Mononuclear cell (primary cell): ENCODE data around the gene SLC25A29. TPM values are rescaled to one million over a fixed set of nuclear protein-coding genes. Genes with fewer than 3 reads are reported as not detected.

Experiments
- H3K27me3 ChIP-seq: 2 replicates; pipeline ENCODE4 v1.6.0; 2011; ENCODE audit warnings: low read length, control low read depth; ENCODE audit not compliant: insufficient read depth
- H3K4me1 ChIP-seq: 2 replicates; pipeline ENCODE4 v1.5.1; 2011; ENCODE audit warnings: mild to moderate bottlenecking, low read length, control low read depth; ENCODE audit not compliant: insufficient read depth
- H3K4me3 ChIP-seq: 2 replicates; pipeline ENCODE4 v1.5.1; 2011; ENCODE audit warnings: mild to moderate bottlenecking, low read length, moderate library complexity
- H3K9me3 ChIP-seq: 2 replicates; pipeline ENCODE4 v1.5.1; 2011; ENCODE audit warnings: low read depth, mild to moderate bottlenecking, control low read depth, low read length
- total RNA-seq: library from RNA; depleted of rRNA; stranded (reverse); fragments of >200 nt; gene quantifications from one replicate; pipeline ENCODE4 v1.2.3, GENCODE V29; 2012

Gene SLC25A29
- total RNA-seq, 1 donor, result 9.2 TPM

- H3K4me1 ChIP-seq, result peaks cover 20% of the 10 kb centered on the region
- H3K4me3 ChIP-seq, result no peak overlapping the region
- H3K27me3 ChIP-seq, result no peaks in the 10 kb centered on the region
- no peaks in the 10 kb centered on the region for H3K9me3 ChIP-seq
These were observed 30.6 kb upstream of the SLC25A29 start for GRCh38 chr14:100336618-100337530.

GRCh38 chr14:100334904-100335303 is 28.7 kb upstream of the SLC25A29 start:
- H3K9me3 ChIP-seq, result no peaks in the 10 kb centered on the region
- no peaks in the 10 kb centered on the region for H3K27me3 ChIP-seq
- H3K4me3 ChIP-seq, result no peak overlapping the region
- peaks cover 1% of the 10 kb centered on the region for H3K4me1 ChIP-seq

- H3K9me3 ChIP-seq, result no peaks in the 10 kb centered on the region
- no peaks in the 10 kb centered on the region for H3K4me1 ChIP-seq
- no peaks in the 10 kb centered on the region for H3K27me3 ChIP-seq
- no peak overlapping the region for H3K4me3 ChIP-seq
These were observed 27.6 kb upstream of the SLC25A29 start for GRCh38 chr14:100333827-100334226.

- Histone ChIP-seq H3K9me3 (no peaks in the 10 kb centered on the region), H3K27me3 (no peaks in the 10 kb centered on the region), H3K4me1 (no peaks in the 10 kb centered on the region), H3K4me3 (no peak overlapping the region)
These were observed 27.1 kb upstream of the SLC25A29 start for GRCh38 chr14:100333311-100333710.

- no peak overlapping the region for H3K4me3 ChIP-seq
- H3K27me3 ChIP-seq, result no peaks in the 10 kb centered on the region
- no peaks in the 10 kb centered on the region for H3K4me1 ChIP-seq
- no peaks in the 10 kb centered on the region for H3K9me3 ChIP-seq
These were observed 26.6 kb upstream of the SLC25A29 start for GRCh38 chr14:100332797-100333196.

GRCh38 chr14:100332071-100332639 is 25.9 kb upstream of the SLC25A29 start:
- Histone ChIP-seq H3K9me3 (no peaks in the 10 kb centered on the region), H3K27me3 (no peaks in the 10 kb centered on the region), H3K4me3 (no peak overlapping the region), H3K4me1 (no peaks in the 10 kb centered on the region)

- H3K4me1 ChIP-seq, result no peaks in the 10 kb centered on the region
- H3K27me3 ChIP-seq, result no peaks in the 10 kb centered on the region
- H3K9me3 ChIP-seq, result no peaks in the 10 kb centered on the region
- H3K4me3 ChIP-seq, result no peak overlapping the region
These were observed 24.2 kb upstream of the SLC25A29 start for GRCh38 chr14:100330388-100330931.

- Histone ChIP-seq H3K9me3 (no peaks in the 10 kb centered on the region), H3K4me1 (no peaks in the 10 kb centered on the region), H3K27me3 (no peaks in the 10 kb centered on the region), H3K4me3 (no peak overlapping the region)
These were observed 23.7 kb upstream of the SLC25A29 start for GRCh38 chr14:100330007-100330344.

GRCh38 chr14:100329233-100330006 is 23.2 kb upstream of the SLC25A29 start:
- Histone ChIP-seq H3K4me3 (no peak overlapping the region), H3K4me1 (no peaks in the 10 kb centered on the region), H3K9me3 (no peaks in the 10 kb centered on the region), H3K27me3 (no peaks in the 10 kb centered on the region)

- H3K9me3 ChIP-seq, result no peaks in the 10 kb centered on the region
- no peaks in the 10 kb centered on the region for H3K27me3 ChIP-seq
- no peaks in the 10 kb centered on the region for H3K4me1 ChIP-seq
- H3K4me3 ChIP-seq, result no peak overlapping the region
These were observed 22.4 kb upstream of the SLC25A29 start for GRCh38 chr14:100328495-100329163.

GRCh38 chr14:100327128-100327527 is 20.9 kb upstream of the SLC25A29 start:
- Histone ChIP-seq H3K9me3 (no peaks in the 10 kb centered on the region), H3K4me3 (no peak overlapping the region), H3K27me3 (no peaks in the 10 kb centered on the region), H3K4me1 (no peaks in the 10 kb centered on the region)

- H3K27me3 ChIP-seq, result no peaks in the 10 kb centered on the region
- no peaks in the 10 kb centered on the region for H3K4me1 ChIP-seq
- no peak overlapping the region for H3K4me3 ChIP-seq
- H3K9me3 ChIP-seq, result no peaks in the 10 kb centered on the region
These were observed 19.7 kb upstream of the SLC25A29 start for GRCh38 chr14:100325958-100326357.

GRCh38 chr14:100325231-100325632 is 19.0 kb upstream of the SLC25A29 start:
- Histone ChIP-seq H3K4me1 (no peaks in the 10 kb centered on the region), H3K9me3 (no peaks in the 10 kb centered on the region), H3K27me3 (no peaks in the 10 kb centered on the region), H3K4me3 (no peak overlapping the region)

- H3K9me3 ChIP-seq, result no peaks in the 10 kb centered on the region
- H3K4me3 ChIP-seq, result no peak overlapping the region
- no peaks in the 10 kb centered on the region for H3K4me1 ChIP-seq
These were observed 17.7 kb upstream of the SLC25A29 start for GRCh38 chr14:100323942-100324307.

More at GRCh38 chr14:100323942-100324307, 17.7 kb upstream of the SLC25A29 start:
- H3K27me3 ChIP-seq, result no peaks in the 10 kb centered on the region
